Pancreas (tissue), 10 donors: Measurements from ENCODE around the gene ADIPOQ. TPM values are rescaled to one million over a fixed set of nuclear protein-coding genes. Genes with fewer than 3 reads are reported as not detected.
"Not testable (repeated sequence)": the region's sequence is repeated elsewhere in the genome, so short reads cannot be mapped to it uniquely, and the experiment has no call there.

Source experiments
- ATAC-seq, 4 donors: fragments of 200-7000 bp; cut with Tn5 transposase; one replicate each; pipeline versions ENCODE4 v1.8.0 to v1.9.1; 2020; ENCODE audit warnings: mild to moderate bottlenecking in 4 of 4, moderate library complexity in 4 of 4
- DNase-seq, 6 donors: peaks; one replicate each; pipeline ENCODE4 v3.0.0-alpha.2; 2020
- FAIRE-seq: peaks from 2 replicates; lab custom pipeline; 2012; peaks lifted over from hg19 to GRCh38; lab: Jason Lieb, UNC
- H3K27ac ChIP-seq, 4 donors: fragments of 200-600 bp; sonication (generic); 1 replicate in 3 of 4; 2 replicates in 1 of 4; pipeline versions ENCODE4 v1.5.0 to v1.8.0; 2020
- H3K27me3 ChIP-seq, 4 donors: fragments of 200-600 bp; one replicate each; pipeline ENCODE4 v1.8.0; 2021
- H3K36me3 ChIP-seq, 3 donors: fragments of 200-600 bp; sonication (generic) in 1 of 3; one replicate each; pipeline versions ENCODE4 v1.5.0 to v1.8.0; 2020 to 2021
- H3K4me1 ChIP-seq, 3 donors: fragments of 200-600 bp; one replicate each; pipeline ENCODE4 v1.8.0; 2021
- H3K4me3 ChIP-seq, 4 donors: fragments of 200-600 bp; sonication (generic) in 2 of 4; one replicate each; pipeline versions ENCODE4 v1.5.0 to v1.8.0; 2020 to 2021
- H3K9me3 ChIP-seq, 4 donors: fragments of 200-600 bp; one replicate each; pipeline ENCODE4 v1.8.0; 2021
- CTCF ChIP-seq, 4 donors: fragments of 200-600 bp; sonication (generic) in 3 of 4; IDR thresholded peaks; one replicate each; pipeline versions ENCODE4 v1.5.0 to v1.8.0; 2021; ENCODE audit warnings: antibody characterized with exemption in 4 of 4
- WGBS, 2 donors: extraction: QIAGEN DNeasy Blood & Tissue Kit; methylation state at CpG; one replicate each; pipeline ENCODE4 v1.1.7; 2013; 5-methylcytosine and 5-hydroxymethylcytosine counted together
- intact Hi-C, 3 donors: fragments of 100-400 bp; cut with DNase I; formaldehyde crosslinking; loops; one replicate each; pipeline versions ENCODE4 v1.11.1 to v1.14.2; 2022
- polyA plus RNA-seq, 2 donors: library from polyadenylated mRNA; stranded (reverse); fragments of 200-250 nt; gene quantifications; one replicate each; pipeline ENCODE4 v1.2.3, GENCODE V29; 2013
- total RNA-seq, 6 donors: library from RNA; stranded (reverse); fragmentation: NEBNext Ultra II Directional in 4 of 6; extraction: Animal tissue kit (Norgen Biotek cat#: 25700) in 4 of 6; gene quantifications; one replicate each; pipeline versions ENCODE4 v1.2.1 to v1.2.4, GENCODE V29; 2021 to 2023
- donor health status: healthy with polysubstance abuse.
- donor health status: DM: no; HTN: no; CAD: no; lungs with moderate emphysema.
- donor health status: DM: no; HTN: no; CAD: no.
- donor health status: control.
- donor health status: control.
- donor health status: Bipolar disorder and iron deficiency.
- donor health status: DM: yes; HTN: yes; CAD: no.
- donor health status: DM: no; HTN: no; CAD: no.
- donor health status: DM: no; HTN: no; CAD: no.
- donor health status: DM: yes; HTN: yes; CAD: no.

ADIPOQ gene
- total and polyA plus RNA-seq, 8 donors, result 0.03 to 15.1 (median 0.72) TPM

DNA sequence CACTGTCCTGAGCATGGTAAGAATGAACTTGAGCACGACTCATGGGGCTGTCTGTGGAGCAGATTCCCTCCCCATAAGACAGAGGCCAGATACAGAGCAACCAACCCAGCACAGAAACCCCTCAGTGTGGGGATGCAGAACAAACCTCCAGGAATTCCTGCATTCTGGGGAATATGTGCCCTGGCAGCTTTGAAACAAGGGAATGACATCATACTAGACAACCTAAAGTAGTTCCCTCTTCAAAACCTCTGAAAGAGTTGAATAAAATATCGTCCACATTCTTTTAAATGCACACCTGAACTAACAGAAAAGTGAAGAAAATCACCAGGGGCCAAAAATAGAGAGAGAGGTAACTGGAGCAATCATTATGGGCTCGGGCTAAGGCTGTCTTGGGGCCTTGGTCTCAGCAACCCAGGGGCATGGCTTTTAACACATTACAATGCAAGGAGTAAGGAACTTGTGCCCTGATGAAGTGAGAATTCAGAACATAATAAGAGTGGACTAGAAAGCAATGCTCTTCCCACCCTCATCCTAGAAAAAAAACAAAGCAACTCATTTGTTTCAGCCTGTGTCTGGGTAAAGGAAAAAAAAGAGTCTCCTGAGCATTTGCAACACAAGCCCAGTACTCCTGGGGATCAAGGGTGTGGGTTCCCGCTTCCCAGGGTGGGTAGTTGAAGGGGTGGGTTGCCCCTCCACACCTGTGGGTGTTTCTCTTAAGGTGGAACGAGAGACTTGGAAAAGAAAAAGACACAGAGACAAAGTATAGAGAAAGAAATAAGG lies 43.9 kb downstream of the ADIPOQ start:
- FAIRE-seq (no peak), ATAC-seq (no peak), DNase-seq (no peak)
- H3K27me3 ChIP-seq, result no peaks in the 10 kb centered on the region
- no peaks in the 10 kb centered on the region for H3K9me3 ChIP-seq
- H3K36me3 ChIP-seq, result no peaks in the 10 kb centered on the region
- H3K4me1 ChIP-seq, result no peaks in the 10 kb centered on the region
- H3K27ac ChIP-seq, result no peak overlapping the region
- no peak overlapping the region for H3K4me3 ChIP-seq
- intact Hi-C loops, result no loop called here
- 56 to 60% methylated on average over 5 of the region's 5 CpGs for WGBS, 2 donors
- TF ChIP-seq CTCF (IDR thresholded peaks at IDR 0.05), result no peak

GRCh38 chr3:186887507-186887938 lies 45.0 kb downstream of the ADIPOQ start:
- ATAC-seq, DNase-seq, H3K4me3 ChIP-seq, H3K36me3 ChIP-seq, FAIRE-seq, H3K27ac ChIP-seq, H3K9me3 ChIP-seq, H3K27me3 ChIP-seq, H3K4me1 ChIP-seq, intact Hi-C loops: not testable (repeated sequence)
- 76 to 77% methylated on average over 2 of the region's 5 CpGs for WGBS, 2 donors

GRCh38 chr3:186888569-186888968 lies 46.1 kb downstream of the ADIPOQ start:
- no peaks in the 10 kb centered on the region for H3K27me3 ChIP-seq
- DNase-seq, result no peak
- no peak for FAIRE-seq
- no peak overlapping the region for H3K4me3 ChIP-seq
- no peaks in the 10 kb centered on the region for H3K4me1 ChIP-seq
- no peak for TF ChIP-seq CTCF (IDR thresholded peaks at IDR 0.05)
- intact Hi-C loops, result no loop called here
- no peaks in the 10 kb centered on the region for H3K9me3 ChIP-seq
- no peak overlapping the region for H3K27ac ChIP-seq
- ATAC-seq, result no peak
- no peaks in the 10 kb centered on the region for H3K36me3 ChIP-seq
- 37 to 39% methylated on average over 6 of the region's 6 CpGs for WGBS, 2 donors

DNA sequence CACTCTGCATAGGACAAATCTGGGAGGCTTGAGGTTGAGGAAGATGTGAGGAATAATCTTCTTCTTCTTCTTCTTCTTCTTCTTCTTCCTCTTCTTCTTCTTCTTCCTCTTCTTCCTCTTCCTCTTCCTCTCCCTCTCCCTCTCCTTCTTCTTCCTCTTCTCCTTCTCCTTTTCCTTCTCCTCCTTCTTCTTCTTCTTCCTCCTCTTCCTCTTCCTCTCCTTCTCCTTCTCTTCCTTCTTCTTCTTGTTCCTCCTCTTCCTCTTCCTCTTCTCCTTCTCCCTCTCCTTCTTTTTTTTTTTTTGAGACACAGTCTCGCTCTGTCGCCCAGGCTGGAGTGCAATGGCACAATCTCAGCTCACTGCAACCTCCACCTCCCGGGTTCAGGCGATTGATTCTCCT lies 47.2 kb downstream of the ADIPOQ start:
- ATAC-seq, FAIRE-seq, H3K27me3 ChIP-seq, H3K9me3 ChIP-seq, H3K36me3 ChIP-seq, H3K4me3 ChIP-seq, H3K27ac ChIP-seq, intact Hi-C loops, DNase-seq, H3K4me1 ChIP-seq: not testable (repeated sequence)
- WGBS, 2 donors, result 86 to 90% methylated on average over 4 of the region's 4 CpGs

- Histone ChIP-seq H3K4me1 (no peaks in the 10 kb centered on the region), H3K27ac (no peak overlapping the region), H3K9me3 (no peaks in the 10 kb centered on the region), H3K4me3 (no peak overlapping the region), H3K27me3 (no peaks in the 10 kb centered on the region), H3K36me3 (no peaks in the 10 kb centered on the region)
- ATAC-seq (no peak), FAIRE-seq (no peak), DNase-seq (no peak)
- no peak for TF ChIP-seq CTCF (IDR thresholded peaks at IDR 0.05)
- intact Hi-C loops, result no loop called here
Measured at GRCh38 chr3:186890911-186891310, 48.4 kb downstream of the ADIPOQ start.

DNA sequence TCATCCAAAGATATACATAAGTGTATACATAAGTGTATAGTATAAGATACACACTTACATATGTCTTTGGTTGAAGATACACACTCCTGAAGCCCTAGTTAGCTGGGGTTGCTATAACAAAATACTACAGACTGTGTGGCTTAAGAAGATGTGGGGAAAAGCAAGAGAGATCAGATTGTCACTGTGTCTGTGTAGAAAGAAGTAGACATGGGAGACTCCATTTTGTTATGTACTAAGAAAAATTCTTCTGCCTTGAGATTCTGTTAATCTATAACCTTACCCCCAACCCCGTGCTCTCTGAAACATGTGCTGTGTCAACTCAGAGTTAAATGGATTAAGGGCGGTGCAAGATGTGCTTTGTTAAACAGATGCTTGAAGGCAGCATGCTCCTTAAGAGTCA lies 50.6 kb downstream of the ADIPOQ start:
- H3K27me3 ChIP-seq, FAIRE-seq, H3K9me3 ChIP-seq, H3K36me3 ChIP-seq, intact Hi-C loops, ATAC-seq, H3K4me3 ChIP-seq, DNase-seq, H3K27ac ChIP-seq, H3K4me1 ChIP-seq: not testable (repeated sequence)
- WGBS, 2 donors, result no CpG with 5 or more reads among the region's 2 CpGs
